Vagina (tissue), 2 donors: ENCODE measurements around the gene MRPS34.

Experiments
- CTCF ChIP-seq, 3 experiments: fragments of 450-650 bp in 2 of 3; fragments of 200-600 bp in 1 of 3; sonication (generic) in 1 of 3; IDR thresholded peaks; one replicate each; pipeline ENCODE4 v1.5.1; 2017 to 2019; ENCODE audit warnings: antibody characterized with exemption in 3 of 3, mild to moderate bottlenecking in 2 of 3, moderate library complexity in 2 of 3
- POLR2A ChIP-seq, 2 donors: fragments of 450-650 bp; IDR thresholded peaks; one replicate each; pipeline ENCODE4 v1.6.1; 2017; ENCODE audit warnings: antibody characterized with exemption in 2 of 2, mild to moderate bottlenecking in 2 of 2, moderate library complexity in 2 of 2
- POLR2AphosphoS5 ChIP-seq, 2 donors: sonication (generic); formaldehyde crosslinking; IDR thresholded peaks; one replicate each; pipeline ENCODE4 v1.9.0; 2017; ENCODE audit warnings: antibody characterized with exemption in 2 of 2, mild to moderate bottlenecking in 2 of 2, low read depth in 1 of 2; ENCODE audit not compliant: insufficient read depth in 1 of 2

- TF ChIP-seq CTCF (IDR thresholded peaks at IDR 0.05) (no peak), POLR2AphosphoS5 (IDR thresholded peaks at IDR 0.05; ENCODE audit: insufficient read depth in 1 of 2, low read depth in 1 of 2) (no peak), POLR2A (IDR thresholded peaks at IDR 0.05) (no peak)
Observed at GRCh38 chr16:1731073-1731472, 41.9 kb downstream of the MRPS34 start.
